GM15510 (cell line): Measurements from ENCODE around the gene RAP1GAP2.

Experiments used
- POLR2A ChIP-seq: IDR thresholded peaks from 3 replicates; pipeline ENCODE4 v1.6.1; 2011; ENCODE audit warnings: borderline replicate concordance; ENCODE audit not compliant: insufficient read length; ENCODE audit errors: extremely low read depth

RAP1GAP2 gene

DNA sequence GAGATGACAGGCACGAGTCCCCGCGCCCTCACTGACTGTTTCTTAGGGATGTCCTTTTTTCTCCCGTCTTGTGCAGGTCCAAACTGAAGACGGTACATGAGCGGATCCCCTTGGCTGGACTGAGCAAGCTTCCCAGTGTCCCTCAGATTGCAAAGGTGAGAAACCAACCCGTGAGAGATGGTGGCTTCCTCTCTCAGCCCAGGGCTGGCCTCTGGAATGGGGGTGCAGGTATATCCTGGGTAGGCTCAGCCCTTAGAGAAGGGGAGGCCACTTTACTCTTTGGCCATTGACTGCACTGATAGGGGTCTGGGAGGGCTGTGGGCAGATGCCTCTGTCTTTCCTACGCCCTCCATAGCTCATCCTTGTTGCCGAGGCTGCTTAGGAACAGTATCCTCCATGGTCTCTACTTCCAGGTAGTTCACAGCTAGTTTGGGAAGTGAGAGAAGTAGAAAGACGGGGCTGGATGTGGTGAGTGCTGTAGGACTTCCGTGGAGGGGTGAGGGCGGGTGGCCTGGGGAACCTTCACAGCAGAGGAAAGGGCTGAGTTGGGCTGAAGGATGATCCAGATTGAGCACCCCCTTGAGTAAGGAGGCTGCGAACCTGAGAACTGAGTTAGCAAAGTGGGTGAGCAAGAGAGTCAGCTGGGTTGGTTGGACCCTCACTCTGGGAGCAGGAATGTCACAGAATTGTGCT, 184.1 kb downstream of the RAP1GAP2 start:
- TF ChIP-seq POLR2A, result no peak

DNA sequence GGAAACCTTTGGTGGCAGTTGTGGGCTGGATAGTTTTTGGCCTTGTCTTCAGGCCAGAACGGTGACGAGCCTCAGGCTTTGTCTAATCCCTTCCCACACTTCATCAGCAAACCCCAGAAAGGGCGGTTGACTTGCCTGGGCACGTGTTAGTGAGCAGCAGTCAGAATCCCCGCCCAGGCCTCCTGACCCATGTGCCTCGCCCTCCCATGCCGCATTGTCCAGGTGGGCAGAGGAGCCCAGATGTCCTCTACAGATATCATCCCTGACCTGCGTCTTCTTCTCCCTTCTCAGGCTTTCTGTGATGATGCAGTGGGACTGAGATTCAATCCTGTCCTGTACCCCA, 184.6 kb downstream of the RAP1GAP2 start:
- TF ChIP-seq POLR2A, result no peak

- no peak for TF ChIP-seq POLR2A
Measured at GRCh38 chr17:2981325-2981724, 185.1 kb downstream of the RAP1GAP2 start.

DNA sequence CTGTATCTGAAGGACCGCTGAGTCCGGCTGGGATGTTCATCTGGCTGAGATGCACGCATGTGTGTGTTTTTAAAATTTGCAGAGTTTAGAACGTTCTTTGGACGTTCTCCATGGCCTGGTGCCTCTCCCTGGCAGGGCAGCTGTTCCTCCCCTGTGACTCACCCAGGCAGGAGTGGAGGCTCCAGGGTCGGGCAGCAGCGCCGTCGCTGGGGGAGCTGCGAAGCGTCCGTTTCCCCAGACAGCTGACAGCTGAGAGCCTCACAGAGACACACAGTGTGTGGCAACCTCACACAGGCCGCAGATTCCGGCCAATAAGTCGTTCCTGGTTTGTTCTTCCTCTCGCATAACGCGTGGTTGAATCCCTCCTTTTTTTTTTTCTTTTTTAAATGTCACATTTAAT, 186.6 kb downstream of the RAP1GAP2 start:
- TF ChIP-seq POLR2A, result no peak

- TF ChIP-seq POLR2A, result no peak
Measured at GRCh38 chr17:2983255-2983654, 187.0 kb downstream of the RAP1GAP2 start.

DNA sequence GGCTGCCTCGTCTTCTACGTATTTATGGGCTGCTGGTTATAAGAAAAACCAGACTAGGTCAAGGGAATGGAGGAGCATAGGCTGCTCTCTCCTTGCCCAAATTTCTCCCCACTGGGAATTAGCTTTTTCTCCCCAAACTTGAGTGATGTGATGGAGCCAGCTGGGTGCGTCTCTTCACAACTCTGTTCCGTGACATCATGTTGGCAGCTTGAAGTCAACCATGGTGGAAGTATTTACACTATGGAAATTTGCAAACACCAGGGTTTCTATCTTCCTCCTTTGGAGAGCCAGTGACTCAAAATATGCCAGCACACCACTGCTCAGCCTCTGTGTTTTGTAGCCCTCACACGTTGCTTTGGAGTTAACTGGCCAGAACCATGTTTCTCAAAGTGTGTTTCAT, 189.1 kb downstream of the RAP1GAP2 start:
- TF ChIP-seq POLR2A, result no peak

- no peak for TF ChIP-seq POLR2A
Measured at GRCh38 chr17:2986925-2987324, 190.7 kb downstream of the RAP1GAP2 start.

- TF ChIP-seq POLR2A, result no peak
Measured at GRCh38 chr17:2989855-2990254, 193.6 kb downstream of the RAP1GAP2 start.

GRCh38 chr17:2990396-2990795, 194.2 kb downstream of the RAP1GAP2 start:
- no peak for TF ChIP-seq POLR2A

DNA sequence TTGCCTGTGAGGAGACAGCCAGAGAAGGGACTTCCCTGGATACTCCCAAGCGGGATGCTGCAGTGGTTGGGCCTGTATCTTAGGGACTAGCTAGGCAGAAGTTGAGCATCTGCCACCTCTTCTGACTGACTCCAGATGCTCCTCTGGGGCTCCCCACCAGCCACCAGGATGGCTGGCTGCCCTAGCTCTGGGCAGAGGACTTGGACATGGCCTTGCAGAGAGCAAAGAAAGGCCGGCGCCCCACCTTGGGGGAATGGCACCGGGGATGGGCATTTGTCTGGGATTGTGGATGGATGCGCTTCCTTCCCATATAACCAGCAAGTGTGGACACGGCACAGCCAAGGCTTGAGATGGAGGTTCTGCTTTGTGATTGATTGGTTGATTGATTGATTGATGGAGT, 198.2 kb downstream of the RAP1GAP2 start:
- no peak for TF ChIP-seq POLR2A

GRCh38 chr17:2995377-2995776, 199.1 kb downstream of the RAP1GAP2 start:
- TF ChIP-seq POLR2A, result no peak

DNA sequence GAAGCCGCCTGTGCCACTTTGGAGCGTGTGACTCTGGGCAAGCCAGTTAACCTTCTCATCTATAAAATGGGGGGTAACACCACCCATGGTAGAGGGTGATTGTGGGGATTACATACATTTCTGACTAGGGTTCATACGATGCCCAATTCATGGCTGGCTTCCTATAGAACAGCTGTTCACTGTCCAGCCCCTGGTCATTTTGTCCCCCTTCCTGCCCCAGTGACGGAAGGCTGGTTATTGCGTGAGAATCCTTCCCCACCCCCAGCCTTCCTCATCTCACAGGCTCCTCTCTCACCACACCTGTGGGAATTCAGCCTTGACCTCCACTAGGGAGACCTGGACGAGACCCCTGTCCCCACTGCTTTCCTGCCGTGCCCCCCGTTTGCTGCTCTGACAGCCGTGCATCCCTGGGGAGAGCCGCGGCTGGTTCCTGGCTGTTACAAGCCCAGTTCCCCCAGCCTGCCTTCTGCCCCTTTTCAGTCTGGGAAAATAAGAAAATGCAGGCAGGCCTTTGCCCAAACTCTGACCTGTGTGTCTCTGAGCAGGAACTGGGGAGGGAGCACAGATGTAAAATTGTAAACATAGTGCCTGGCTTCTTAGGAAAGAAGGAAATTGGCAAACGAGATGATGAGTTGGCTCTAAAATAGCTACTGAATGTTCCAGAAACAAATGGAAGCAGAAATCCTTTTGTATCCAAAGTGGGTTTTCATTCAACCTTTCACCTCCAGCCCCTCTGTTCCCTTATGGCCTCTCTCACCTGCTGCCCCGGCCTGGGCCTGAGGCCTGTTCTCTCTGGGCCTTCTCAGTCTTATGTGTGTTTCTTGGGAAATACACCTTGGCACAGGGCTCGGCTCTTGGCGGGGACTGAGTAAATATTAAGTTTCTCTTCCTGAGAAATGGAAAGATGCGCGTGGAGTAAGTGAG, 199.9 kb downstream of the RAP1GAP2 start:
- TF ChIP-seq POLR2A, result no peak

DNA sequence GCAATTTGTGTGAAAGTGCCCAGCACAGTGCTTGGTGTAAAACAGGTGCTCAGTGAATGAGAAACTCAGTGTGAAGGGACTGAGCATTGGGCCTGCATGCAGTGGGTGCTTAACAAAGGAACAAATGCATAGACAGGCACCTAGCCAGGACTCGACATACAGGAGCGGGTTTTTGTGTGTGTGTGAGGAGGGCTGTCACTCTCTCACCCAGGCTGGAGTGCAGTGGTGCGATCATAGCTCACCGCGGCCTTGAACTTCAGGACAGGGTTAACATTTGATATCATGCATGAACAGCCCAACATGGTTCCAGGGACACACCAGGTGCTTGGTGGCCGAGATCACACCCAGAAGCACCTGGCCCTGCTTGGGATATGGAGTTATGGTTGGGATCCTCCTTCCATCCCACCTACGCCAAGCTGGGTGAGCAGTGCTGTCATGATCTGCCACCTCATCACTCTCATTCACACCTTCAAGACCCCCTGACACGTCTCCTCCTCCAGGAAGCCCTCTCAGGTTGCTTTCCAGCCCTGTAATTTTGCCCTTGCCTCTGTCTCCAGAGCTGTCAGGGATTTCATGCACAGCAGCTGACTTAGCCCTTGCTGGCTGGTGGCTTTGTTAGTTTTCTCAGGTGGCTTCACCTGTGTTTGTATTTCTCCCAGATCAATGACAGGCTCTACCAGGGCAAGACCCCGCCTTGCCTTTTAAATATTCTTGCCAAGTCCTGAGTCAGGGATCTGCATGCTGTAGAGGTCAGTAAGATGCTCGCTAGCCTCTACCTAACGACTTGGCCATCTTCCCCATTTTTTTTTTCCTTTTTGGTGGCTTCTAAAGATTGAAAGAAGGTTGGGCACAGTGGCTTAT, 200.8 kb downstream of the RAP1GAP2 start:
- TF ChIP-seq POLR2A, result no peak

- no peak for TF ChIP-seq POLR2A
Measured at GRCh38 chr17:3002538-3003295, 206.5 kb downstream of the RAP1GAP2 start.
